Stimulated activated CD4-positive, alpha-beta T cell treated with anti-CD3 and anti-CD28 coated beads, Interleukin-15, amount 100 ng/mL, for 24 hours (primary cell): ENCODE results near the gene PCDHGA8.
"Not testable (repeated sequence)": the region's sequence is repeated elsewhere in the genome, so short reads cannot be mapped to it uniquely, and the experiment has no call there.

Source experiments
- DNase-seq: peaks from one replicate; pipeline ENCODE4 v3.0.0-alpha.2; 2020

The PCDHGA8 gene

DNA sequence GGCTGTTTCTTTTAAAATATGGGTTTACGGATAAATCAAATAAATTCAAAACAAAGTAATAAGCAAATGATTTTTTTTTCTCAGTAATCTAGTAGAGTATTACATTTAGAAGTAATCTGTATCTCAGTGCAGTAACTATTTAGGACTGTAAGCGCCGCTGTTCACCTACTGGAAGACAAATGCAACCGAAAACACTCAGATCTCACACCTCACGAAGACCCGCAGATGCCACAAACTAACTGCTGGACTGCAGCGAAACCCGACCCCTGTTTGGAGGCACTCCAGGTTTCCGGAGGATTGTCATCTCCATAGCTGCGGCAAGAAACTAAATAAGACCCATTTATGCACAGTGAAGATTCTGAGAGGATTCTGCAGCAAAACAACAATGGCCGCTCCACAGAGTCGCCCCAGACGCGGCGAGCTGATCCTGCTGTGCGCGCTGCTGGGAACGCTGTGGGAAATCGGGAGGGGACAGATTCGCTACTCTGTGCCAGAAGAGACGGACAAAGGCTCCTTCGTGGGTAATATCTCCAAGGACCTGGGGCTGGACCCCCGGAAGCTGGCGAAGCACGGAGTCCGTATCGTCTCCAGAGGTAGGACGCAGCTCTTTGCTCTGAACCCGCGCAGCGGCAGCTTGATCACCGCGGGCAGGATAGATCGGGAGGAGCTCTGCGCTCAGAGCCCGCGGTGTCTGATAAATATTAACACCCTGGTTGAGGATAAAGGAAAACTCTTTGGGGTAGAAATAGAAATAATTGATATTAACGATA, at the start of gene PCDHGA8:
TSS of gene PCDHGA8 (plus strand) at position 205 of the 770 bp plus-strand sequence. CDS start at position 386, 181 bp downstream.
- no peak for DNase-seq

DNA sequence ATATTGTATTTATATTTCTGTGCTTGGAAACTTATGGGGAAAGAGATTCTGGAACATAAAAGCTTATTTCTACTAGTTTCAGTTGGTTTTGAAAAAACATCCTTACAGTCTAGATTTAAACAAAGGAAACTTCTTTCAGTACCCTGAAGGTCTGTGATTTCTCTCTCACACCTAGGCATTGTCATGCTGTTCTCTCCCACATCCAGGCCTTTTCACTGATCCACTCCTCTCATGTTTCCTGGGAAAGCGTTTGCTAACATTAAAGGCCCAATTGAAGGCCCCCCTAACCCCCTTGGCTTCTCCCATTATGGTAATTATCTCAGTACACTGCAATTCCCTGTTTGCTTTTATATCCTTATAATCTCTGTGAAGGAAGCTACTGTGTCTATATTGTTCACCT, 49.7 kb upstream of the PCDHGA8 start:
- DNase-seq = no peak

DNA sequence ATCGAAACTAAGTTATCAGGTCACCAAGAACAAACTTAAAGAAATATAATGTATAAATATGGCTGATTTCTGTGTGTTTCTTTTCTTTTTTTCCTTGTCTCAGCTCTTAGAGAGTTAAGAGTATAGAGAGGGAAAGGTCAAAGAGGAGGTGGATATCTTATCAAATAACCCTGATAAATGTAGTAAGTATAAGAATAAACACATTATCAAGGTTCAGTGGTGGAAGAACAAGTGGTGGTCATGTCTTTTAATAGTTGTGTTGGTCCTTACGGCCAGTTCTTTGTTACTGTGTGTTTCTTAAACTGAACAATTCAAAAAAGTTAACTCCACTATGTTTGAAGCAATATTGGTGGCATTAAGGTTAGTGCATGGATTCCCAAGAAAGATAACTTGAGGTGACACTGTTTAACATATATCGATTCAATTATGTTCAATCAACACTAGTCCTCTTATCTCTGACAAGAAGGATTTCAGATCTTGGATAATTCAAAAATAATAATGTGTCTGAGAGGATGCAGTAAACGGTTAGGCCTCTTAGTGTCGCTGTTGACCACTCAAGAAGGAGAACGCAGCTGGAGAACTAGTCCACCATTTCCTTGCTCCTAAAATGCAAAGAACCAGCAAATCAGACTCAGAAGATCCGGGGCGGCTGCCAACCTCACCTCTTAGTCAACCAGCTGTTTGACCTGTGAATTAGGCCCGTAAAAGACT, 49.0 kb upstream of the PCDHGA8 start, which contains the start of gene PCDHGA3:
TSS of gene PCDHGA3 (plus strand) at position 588 of the 711 bp plus-strand sequence. CDS start 205 bp downstream, outside the sequence.
- no peak for DNase-seq

DNA sequence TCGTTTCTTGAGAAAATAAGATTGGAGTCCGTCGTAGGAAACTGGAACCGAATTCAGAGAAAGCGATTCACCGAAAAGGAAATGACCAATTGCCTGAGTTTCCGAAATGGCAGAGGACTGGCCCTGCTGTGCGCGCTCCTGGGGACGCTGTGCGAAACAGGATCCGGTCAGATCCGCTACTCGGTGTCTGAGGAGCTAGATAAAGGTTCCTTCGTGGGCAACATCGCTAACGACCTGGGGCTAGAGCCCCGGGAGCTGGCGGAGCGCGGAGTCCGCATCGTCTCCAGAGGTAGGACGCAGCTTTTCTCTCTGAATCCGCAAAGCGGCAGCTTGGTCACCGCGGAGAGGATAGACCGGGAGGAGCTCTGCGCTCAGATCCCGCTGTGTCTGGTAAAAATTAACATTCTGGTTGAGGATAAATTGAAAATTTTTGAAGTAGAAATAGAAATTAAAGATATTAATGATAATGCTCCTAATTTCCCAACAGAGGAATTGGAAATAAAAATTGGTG, 48.4 kb upstream of the PCDHGA8 start:
- no peak for DNase-seq

DNA sequence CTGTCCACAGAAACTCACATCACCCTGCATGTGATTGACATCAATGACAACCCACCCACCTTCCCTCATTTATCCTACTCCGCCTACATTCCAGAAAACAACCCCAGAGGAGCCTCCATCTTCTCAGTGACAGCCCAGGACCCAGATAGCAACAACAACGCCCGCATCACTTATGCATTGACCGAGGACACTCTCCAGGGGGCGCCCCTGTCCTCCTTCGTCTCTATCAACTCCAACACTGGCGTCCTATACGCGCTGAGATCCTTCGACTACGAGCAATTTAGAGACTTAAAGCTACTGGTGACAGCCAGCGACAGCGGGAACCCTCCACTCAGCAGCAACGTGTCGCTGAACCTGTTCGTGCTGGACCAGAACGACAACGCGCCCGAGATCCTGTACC, 47.1 kb upstream of the PCDHGA8 start:
- DNase-seq = no peak

DNA sequence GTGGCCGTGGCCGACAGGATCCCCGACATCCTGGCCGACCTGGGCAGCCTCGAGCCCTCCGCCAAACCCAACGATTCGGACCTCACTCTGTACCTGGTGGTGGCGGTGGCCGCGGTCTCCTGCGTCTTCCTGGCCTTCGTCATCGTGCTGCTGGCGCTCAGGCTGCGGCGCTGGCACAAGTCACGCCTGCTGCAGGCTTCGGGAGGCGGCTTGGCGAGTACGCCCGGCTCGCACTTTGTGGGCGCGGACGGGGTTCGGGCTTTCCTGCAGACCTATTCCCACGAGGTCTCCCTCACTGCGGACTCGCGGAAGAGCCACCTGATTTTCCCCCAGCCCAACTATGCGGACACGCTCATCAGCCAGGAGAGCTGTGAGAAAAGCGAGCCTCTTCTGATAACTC, 46.4 kb upstream of the PCDHGA8 start:
- DNase-seq = not testable (repeated sequence)

DNA sequence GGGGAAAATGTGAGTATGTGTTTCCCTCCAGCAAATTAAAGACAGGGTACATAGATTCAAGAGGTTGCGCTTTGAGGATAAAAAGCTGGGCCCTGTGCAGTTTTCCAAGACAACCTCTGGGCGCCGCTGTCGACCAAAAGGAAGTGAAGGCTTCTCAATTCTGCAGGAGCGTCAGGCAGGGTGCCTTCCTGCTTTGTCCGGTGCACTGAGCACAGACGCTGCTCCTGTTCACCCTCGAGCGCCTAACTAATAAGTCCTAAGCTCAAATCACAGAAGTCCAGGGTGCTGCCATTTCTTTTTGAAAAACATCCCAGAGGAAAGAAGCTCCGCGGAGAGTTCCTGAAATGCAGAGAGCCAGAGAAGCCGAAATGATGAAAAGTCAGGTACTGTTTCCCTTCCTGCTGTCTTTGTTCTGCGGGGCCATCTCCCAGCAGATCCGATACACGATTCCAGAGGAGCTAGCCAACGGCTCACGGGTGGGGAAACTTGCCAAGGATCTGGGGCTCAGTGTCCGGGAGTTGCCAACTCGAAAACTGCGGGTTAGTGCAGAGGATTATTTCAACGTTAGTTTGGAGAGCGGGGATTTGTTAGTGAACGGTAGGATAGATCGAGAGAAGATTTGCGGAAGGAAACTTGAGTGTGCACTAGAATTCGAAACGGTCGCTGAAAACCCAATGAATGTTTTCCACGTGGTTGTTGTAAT, 42.4 kb upstream of the PCDHGA8 start, which contains the start of gene PCDHGB1:
TSS of gene PCDHGB1 (plus strand) at position 183 of the 703 bp plus-strand sequence. CDS start at position 345, 162 bp downstream.
- DNase-seq = peak; percentile 48

DNA sequence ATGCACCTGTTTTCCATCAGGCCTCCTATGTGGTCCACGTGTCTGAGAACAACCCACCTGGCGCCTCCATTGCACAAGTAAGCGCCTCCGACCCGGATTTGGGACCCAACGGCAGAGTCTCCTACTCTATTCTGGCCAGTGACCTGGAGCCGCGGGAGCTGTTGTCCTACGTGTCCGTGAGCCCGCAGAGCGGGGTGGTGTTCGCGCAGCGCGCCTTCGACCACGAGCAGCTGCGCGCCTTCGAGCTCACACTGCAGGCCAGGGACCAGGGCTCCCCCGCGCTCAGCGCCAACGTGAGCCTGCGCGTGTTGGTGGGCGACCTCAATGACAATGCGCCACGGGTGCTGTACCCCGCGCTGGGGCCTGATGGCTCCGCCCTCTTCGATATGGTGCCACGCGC, 40.8 kb upstream of the PCDHGA8 start:
- no peak for DNase-seq

DNA sequence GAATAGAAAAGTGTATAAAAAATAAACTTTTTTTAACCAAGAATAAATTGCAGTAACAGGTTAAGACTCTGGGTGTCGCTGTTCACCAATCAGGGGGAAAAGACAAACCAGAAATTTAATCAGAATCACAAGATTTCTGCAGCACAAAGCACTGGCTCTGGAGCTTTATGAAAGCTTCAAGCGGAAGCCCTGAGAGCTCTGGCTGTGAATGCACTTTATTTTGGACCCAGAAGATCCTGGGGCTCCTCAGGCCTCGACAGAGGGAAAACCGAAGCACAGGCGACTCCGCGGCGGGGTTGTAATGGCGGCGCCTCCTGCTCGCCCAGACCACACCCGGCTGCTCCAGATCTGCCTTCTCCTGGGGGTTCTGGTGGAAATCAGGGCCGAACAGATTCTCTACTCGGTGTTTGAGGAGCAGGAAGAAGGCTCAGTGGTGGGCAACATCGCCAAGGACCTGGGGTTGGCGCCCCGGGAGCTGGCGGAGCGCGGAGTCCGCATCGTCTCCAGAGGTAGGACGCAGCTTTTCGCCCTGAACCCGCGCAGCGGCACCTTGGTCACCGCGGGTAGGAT, 37.4 kb upstream of the PCDHGA8 start, which contains the start of gene PCDHGA4:
TSS of gene PCDHGA4 (plus strand) at position 122 of the 570 bp plus-strand sequence. CDS start at position 209, 87 bp downstream.
- no peak for DNase-seq

DNA sequence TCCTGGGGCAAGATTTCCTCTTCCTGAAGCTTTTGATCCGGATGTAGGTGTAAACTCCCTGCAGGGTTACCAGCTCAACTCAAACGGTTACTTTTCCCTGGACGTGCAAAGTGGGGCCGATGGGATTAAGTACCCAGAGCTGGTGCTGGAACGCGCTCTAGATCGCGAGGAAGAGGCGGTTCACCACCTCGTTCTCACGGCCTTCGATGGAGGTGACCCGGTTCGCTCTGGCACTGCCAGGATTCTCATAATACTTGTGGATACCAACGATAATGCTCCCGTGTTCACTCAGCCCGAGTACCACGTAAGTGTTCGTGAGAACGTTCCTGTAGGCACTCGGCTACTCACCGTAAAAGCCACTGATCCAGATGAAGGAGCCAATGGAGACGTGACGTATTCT, 36.8 kb upstream of the PCDHGA8 start:
- no peak for DNase-seq

DNA sequence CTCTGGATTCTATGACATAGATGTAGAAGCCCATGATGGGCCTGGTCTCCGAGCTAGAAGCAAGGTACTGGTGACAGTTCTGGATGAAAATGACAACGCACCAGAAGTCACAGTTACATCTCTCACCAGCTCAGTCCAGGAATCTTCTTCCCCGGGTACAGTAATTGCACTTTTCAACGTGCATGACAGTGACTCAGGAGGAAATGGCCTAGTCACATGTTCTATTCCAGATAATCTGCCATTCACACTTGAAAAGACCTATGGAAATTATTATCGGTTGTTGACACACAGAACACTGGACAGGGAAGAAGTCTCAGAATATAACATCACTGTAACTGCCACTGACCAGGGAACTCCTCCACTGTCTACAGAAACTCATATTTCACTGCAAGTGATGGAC, 36.3 kb upstream of the PCDHGA8 start:
- no peak for DNase-seq

DNA sequence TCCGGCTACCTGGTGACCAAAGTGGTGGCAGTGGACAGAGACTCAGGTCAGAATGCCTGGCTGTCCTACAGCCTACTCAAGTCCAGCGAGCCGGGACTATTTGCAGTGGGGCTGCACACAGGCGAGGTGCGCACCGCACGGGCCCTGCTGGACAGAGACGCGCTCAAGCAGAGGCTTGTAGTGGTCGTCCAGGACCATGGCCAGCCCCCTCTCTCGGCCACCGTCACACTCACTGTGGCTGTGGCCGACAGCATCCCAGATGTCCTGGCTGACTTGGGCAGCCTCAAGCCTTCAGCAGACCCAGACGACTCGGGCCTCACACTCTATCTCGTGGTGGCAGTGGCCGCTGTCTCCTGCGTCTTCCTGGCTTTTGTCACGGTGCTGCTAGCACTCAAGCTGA, 35.5 kb upstream of the PCDHGA8 start:
- no peak for DNase-seq

DNA sequence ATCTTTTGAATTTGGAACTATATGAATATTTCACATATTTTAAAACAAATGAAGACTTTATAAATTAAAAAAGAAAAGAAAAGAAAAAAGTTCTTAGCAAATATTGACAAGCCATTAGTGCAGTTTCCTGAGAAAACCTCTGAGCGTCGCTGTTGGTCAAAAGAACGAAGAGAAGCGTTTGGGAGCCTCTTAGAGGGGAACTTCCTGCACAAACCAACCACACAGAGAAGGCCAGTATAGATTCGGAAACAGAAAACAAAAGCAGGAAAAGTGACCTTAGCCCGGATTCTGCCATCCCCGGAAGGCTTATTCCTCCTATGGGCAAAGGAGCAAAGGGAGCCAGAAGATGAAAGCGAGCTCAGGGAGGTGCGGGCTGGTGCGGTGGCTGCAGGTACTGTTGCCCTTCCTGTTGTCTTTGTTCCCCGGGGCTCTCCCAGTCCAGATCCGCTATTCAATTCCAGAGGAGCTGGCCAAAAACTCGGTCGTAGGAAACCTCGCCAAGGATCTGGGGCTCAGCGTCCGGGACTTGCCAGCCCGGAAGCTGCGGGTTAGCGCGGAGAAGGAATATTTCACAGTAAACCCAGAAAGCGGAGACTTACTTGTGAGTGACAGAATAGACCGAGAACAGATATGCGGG, 32.5 kb upstream of the PCDHGA8 start, which contains the start of gene PCDHGB2:
TSS of gene PCDHGB2 (plus strand) at position 205 of the 637 bp plus-strand sequence. CDS start at position 347, 142 bp downstream.
- no peak for DNase-seq

DNA sequence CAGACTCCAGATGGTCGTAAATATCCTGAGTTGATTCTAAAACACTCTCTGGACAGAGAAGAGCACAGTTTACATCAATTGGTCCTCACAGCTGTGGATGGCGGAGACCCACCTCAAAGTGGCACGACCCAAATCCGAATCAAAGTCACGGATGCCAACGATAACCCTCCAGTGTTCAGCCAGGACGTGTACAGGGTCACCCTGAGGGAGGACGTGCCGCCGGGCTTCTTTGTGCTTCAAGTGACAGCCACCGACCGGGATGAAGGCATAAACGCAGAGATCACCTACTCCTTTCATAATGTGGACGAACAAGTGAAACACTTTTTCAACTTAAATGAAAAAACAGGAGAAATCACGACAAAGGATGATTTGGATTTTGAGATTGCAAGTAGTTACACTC, 31.7 kb upstream of the PCDHGA8 start:
- no peak for DNase-seq

DNA sequence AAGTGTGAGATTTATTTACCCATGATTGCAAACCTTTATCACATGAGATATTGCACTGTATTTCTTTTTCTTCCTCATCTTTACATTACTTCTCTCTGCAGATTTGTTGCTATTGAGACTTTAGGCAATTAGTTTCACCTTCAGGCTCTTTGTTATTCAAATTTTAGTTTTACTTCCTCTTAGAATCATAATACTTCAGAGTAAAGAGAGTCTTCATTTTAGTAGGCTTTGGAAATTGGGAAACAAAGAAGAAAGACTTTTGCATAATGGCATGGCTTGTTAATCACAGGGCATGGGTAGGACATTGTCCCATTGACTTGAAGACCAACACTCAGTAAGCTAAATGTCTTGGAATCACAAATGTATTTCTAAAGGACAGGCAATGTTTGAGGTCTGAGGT, 29.7 kb upstream of the PCDHGA8 start:
- DNase-seq = no peak

DNA sequence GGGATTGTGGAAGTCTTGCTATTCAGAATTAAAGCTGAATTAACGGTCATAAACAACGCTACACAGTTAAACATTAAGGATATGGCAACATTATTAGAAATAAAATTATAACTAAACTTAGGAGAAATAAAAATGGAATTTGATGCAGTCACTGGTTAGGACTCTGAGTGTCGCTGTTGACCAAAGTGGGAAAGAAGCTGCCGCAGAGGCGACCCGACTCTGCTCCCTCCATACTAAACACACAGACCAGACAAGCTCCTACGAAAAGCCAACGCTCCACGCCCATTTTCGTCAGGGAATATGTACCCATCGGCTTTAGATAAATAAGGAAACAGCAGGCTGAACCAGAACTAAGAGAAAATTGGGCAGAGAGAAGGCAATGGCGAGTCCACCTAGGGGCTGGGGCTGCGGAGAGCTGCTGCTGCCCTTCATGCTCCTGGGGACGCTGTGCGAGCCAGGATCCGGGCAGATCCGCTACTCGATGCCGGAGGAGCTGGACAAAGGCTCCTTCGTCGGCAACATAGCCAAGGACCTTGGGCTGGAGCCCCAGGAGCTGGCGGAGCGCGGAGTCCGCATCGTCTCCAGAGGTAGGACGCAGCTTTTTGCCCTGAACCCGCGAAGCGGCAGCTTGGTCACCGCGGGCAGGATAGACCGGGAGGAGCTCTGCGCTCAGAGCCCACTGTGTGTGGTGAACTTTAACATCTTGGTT, 28.3 kb upstream of the PCDHGA8 start, which contains the start of gene PCDHGA5:
TSS of gene PCDHGA5 (plus strand) at position 211 of the 709 bp plus-strand sequence. CDS start at position 380, 169 bp downstream.
- no peak for DNase-seq

DNA sequence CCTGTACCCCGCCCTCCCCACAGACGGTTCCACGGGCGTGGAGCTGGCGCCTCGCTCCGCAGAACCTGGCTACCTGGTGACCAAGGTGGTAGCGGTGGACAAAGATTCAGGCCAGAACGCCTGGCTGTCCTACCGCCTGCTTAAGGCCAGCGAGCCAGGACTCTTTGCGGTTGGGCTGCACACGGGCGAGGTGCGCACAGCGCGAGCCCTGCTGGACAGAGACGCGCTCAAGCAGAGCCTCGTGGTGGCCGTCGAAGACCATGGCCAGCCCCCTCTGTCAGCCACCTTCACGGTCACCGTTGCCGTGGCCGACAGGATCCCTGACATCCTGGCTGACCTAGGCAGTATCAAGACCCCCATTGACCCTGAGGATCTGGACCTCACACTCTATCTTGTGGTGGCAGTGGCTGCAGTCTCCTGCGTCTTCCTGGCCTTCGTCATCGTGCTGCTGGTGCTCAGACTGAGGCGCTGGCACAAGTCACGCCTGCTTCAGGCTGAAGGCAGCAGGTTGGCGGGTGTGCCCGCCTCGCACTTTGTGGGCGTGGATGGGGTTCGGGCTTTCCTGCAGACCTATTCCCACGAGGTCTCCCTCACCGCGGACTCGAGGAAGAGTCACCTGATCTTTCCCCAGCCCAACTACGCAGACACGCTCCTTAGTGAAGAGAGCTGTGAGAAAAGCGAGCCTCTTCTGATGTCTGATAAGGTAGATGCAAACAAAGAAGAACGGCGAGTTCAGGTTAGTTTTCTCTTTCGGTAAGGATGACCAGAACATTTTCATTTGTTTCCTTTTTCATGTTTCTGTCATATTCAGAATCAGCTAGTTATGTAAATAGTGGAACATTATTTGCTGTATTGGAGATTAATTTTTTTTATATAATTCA, 26.2 kb upstream of the PCDHGA8 start:
- no peak for DNase-seq

DNA sequence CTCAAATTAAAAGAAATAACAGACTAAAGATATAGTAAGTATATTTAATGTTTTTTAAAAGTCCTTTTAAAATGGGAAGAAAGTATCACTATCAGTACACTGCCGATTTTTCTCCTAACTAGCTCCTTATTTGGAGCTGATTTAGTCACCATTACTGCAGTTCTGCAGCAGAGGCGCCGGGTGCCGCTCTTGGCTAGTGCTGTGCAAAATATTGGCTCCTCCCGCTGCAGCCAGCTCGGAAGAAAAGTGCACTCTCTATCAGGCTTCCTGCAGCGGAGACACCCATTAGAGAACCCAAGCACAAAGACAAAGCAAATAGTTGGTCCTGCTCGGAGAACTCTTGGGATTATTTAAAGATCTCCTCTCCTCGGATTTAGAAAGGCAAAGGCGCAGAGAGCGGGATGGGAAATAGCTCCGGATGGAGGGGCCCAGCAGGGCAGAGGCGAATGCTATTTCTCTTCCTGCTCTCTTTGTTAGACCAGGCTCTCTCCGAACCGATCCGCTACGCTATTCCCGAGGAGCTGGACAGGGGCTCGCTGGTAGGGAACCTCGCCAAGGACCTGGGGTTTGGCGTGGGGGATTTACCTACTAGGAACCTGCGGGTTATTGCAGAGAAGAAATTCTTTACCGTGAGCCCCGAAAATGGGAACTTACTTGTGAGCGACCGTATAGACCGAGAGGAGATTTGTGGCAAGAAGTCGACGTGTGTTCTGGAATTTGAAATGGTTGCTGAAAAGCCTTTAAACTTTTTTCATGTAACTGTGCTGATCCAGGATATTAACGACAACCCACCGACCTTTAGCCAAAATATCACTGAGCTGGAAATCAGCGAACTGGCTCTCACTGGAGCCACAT, 22.2 kb upstream of the PCDHGA8 start, which contains the start of gene PCDHGB3:
TSS of gene PCDHGB3 (plus strand) at position 249 of the 855 bp plus-strand sequence. CDS start at position 402, 153 bp downstream.
- DNase-seq = peak; percentile 40
